Measurements from ENCODE around the gene PALLD.

DNA sequence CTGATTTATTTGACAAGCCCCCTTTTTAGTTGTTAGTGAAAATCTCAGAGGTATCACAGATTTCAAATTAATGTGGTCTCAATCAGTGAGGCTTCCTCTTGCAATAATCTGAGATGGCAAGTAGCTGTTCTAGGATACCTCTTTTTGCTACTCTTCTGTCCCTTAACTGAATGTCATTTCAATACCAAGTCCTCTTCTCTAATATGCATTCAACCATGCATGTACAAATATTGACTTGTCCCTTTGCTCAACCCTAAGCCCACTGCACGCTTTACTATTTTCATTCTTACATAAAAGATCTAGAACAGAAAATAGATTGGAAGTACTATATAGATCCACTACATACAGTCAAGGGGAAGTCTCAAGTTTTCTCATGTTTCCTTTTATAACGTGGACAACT is 349.0 kb downstream of the PALLD start:
- TF ChIP-seq EZH2phosphoT487 (IDR thresholded peaks at IDR 0.05; ENCODE audit: insufficient read depth, low read depth) (no peak), EZH2 (IDR thresholded peaks at IDR 0.05; ENCODE audit: insufficient read depth, poor library complexity, severe bottlenecking) (no peak)

All from GM23248 (cell line).